NCI-H526 (cell line): Measurements from ENCODE around the gene DNAJC16.
"Not testable (repeated sequence)": the region's sequence is repeated elsewhere in the genome, so short reads cannot be mapped to it uniquely, and the experiment has no call there.

ENCODE experiments used
- DNase-seq, 2 experiments: peaks; one replicate each; lab custom pipeline; 2025; lab: John Stamatoyannopoulos, UW

DNAJC16 gene

GRCh38 chr1:15526490-15527339 lies at the start of gene DNAJC16:
Gene DNAJC16 (plus strand): TSS chr1:15526848. CDS start chr1:15529106, 2,258 bp downstream.
- DNase-seq, result peak; percentile 100

GRCh38 chr1:15476927-15477326 lies 49.7 kb upstream of the DNAJC16 start:
- DNase-seq, result peak in 1 of 2 experiments; percentile 11

- DNase-seq, result no peak
These were observed 48.9 kb upstream of the DNAJC16 start for GRCh38 chr1:15477646-15478212.

- DNase-seq, result no peak
These were observed 46.8 kb upstream of the DNAJC16 start for GRCh38 chr1:15479654-15480347.

GRCh38 chr1:15482455-15482854 lies 44.2 kb upstream of the DNAJC16 start:
- not testable (repeated sequence) for DNase-seq

GRCh38 chr1:15482983-15483543 lies 43.6 kb upstream of the DNAJC16 start:
- not testable (repeated sequence) for DNase-seq

GRCh38 chr1:15483971-15484370 lies 42.7 kb upstream of the DNAJC16 start:
- DNase-seq, result no peak

GRCh38 chr1:15484443-15484842 lies 42.2 kb upstream of the DNAJC16 start:
- DNase-seq, result not testable (repeated sequence)

GRCh38 chr1:15485636-15486035 lies 41.0 kb upstream of the DNAJC16 start:
- DNase-seq, result no peak

- not testable (repeated sequence) for DNase-seq
These were observed 39.6 kb upstream of the DNAJC16 start for GRCh38 chr1:15486844-15487610.

GRCh38 chr1:15488371-15488770 lies 38.3 kb upstream of the DNAJC16 start:
- DNase-seq, result no peak

GRCh38 chr1:15489052-15489736 lies 37.5 kb upstream of the DNAJC16 start:
- DNase-seq, result no peak

GRCh38 chr1:15491010-15491409 lies 35.6 kb upstream of the DNAJC16 start:
- DNase-seq, result not testable (repeated sequence)

- no peak for DNase-seq
These were observed 34.1 kb upstream of the DNAJC16 start for GRCh38 chr1:15492596-15492995.

- no peak for DNase-seq
These were observed 32.7 kb upstream of the DNAJC16 start for GRCh38 chr1:15493869-15494390.

- DNase-seq, result no peak
These were observed 26.2 kb upstream of the DNAJC16 start for GRCh38 chr1:15500184-15501178.

- DNase-seq, result peak; percentile 48 to 80
These were observed 25.2 kb upstream of the DNAJC16 start for GRCh38 chr1:15501208-15502032.

- no peak for DNase-seq
These were observed 22.2 kb upstream of the DNAJC16 start for GRCh38 chr1:15504436-15504835.

- DNase-seq, result no peak
These were observed 19.8 kb upstream of the DNAJC16 start for GRCh38 chr1:15506831-15507230.
